HT1080 (cell line): ENCODE data around the gene RPTOR. TPM values are rescaled to one million over a fixed set of nuclear protein-coding genes. Genes with fewer than 3 reads are reported as not detected.

Experiments used
- DNase-seq: peaks from one replicate; pipeline ENCODE4 v3.0.0-alpha.2; 2015; ENCODE audit warnings: low read depth
- total RNA-seq: library from RNA; depleted of rRNA; stranded (reverse); fragments of >200 nt; shearing (Covaris generic); gene quantifications from 2 replicates; pipeline ENCODE4 v1.2.3, GENCODE V29; 2014

The RPTOR gene
- total RNA-seq, 1 experiment from 2014 or later, result 18.5 TPM

DNA sequence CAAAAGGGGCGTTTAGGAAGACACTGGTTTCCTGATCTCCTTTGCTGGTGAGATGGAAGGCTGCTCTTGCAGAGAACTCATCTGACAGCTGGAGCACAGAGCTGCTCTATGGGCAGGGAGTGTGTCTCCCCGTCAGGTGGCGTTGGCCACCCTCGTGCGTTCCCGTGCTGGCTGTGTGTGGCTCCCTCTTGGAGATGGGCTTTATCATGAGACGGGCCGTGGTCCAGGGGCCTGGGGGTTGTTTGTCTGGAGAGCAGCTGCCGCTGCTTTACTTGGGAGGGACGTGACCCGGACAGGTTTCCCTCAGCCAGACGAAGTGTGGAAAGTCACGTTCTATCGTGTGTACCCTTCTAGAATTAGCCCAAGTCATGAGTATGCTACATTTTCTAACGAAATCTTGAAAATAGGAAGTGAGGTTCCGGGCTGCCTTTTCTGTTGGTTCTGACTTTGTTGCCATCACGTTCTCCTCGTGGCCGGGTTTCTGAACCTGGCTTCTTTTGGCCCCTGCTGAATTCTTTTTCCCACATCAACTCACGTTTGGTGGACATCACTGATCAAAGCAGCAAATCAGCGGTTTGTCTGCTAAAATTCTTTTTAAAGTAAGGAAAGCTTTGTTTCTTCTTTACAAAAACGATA, 341.4 kb downstream of the RPTOR start:
- DNase-seq, result no peak

DNA sequence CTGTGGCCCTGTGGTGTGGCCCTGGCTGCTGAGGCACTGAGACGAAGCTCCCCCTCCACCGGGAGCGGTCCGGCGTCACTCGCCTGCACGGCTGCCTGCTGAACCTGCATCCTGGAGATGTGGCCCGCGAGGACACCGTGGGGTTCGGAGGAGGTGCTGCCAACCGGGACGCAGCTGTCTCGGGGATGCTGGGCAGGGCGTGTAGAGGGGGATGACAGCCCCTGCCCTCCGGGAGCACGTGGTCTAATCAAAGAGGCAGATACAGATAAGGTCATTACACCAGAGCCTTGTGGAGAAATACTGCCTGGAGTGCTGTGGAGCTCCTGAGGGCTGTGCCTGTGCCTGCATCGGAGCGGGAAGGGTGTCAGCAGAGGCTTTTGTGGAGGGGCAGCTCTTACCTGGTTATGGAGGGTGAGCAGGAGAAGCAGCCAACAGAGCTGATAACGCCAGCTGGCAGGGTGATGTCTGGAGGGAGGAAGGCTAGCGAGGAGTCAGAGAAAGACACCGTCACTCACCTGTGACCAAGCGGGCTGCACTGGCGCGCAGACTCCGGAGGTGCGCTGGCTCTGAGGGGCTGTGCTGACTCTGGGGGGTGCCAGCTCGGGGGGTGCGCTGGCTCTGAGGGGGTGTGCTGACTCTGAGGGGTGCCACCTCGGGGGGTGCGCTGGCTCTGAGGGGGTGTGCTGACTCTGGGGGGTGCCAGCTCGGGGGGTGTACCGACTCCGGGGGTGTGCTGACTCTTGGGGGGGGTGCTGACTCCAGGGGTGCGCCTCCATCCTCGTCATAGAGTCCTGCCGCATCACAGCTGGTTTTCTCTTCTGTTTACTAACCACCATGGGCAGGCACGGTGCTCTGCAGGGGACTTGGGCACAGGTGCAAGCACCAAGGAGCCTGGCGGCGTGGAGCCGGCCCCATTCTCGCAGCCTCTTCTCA, 342.3 kb downstream of the RPTOR start:
- DNase-seq, result no peak

DNA sequence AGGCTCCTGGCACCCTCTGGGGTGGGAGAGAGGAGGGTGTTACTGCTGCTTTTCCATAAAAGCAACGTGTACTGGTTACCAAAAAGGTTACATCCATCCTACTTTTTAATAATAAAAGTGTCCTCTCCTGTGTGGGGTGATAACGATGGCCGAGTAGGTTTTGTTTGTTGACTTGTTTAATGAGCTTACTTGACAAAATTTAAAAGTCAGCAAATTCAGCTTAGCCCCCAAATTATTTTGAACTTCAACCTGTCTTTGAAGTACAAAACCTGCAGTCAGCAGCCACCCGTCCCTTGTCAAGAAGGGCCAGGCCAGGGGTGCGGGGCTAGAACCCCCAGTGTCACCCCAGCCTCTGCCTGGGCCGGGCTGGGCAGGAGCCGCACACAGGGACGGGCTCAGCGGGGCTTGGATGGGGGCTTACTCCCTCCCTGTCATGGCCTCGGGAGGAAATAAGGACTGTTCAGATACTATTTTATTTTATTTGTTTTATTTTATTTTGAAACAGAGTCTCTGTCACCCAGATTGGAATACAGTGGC, 343.1 kb downstream of the RPTOR start:
- DNase-seq, result no peak

DNA sequence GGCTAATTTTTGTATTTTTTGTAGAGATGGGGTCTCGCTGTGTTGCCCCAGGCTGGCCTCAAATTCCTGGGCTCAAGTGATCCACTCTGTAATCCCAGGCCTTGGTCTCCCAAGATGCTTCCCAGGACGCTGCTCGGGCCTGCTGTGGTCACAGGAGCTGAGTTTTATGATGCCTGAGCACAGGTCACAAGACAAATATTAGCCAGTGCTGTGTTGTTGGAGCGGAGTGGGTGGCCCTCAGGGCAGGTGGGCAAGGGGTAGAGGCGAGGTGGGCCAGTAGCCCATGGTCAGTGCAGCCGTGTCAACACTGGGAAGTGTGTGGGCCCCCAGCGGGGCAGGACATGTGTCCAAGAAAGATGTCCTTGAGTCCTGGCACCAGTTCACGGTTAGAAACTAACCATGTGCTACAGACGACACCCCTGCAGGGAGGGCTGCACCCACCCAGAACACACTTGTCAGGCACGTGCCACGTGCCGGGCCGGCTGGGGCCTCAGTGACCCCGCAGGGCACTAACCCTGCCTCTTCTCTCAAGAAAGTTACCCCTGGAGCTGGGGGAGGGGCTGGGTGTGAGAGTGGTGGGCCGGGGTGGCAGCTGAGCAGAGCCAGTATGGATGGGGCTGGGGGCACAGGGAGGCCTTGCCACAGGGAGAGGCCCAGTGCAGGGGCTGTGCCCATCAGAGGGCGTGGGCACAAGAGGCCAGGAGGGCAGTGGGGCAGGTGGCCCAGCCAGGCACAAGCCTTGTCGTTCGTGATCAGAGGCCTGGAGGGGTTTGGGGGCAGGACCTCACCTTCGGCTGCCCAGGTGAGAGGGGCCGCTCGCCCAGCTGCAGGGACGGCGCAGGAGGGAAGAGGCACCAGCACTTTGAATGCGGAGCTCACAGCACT, 343.9 kb downstream of the RPTOR start:
- no peak for DNase-seq

DNA sequence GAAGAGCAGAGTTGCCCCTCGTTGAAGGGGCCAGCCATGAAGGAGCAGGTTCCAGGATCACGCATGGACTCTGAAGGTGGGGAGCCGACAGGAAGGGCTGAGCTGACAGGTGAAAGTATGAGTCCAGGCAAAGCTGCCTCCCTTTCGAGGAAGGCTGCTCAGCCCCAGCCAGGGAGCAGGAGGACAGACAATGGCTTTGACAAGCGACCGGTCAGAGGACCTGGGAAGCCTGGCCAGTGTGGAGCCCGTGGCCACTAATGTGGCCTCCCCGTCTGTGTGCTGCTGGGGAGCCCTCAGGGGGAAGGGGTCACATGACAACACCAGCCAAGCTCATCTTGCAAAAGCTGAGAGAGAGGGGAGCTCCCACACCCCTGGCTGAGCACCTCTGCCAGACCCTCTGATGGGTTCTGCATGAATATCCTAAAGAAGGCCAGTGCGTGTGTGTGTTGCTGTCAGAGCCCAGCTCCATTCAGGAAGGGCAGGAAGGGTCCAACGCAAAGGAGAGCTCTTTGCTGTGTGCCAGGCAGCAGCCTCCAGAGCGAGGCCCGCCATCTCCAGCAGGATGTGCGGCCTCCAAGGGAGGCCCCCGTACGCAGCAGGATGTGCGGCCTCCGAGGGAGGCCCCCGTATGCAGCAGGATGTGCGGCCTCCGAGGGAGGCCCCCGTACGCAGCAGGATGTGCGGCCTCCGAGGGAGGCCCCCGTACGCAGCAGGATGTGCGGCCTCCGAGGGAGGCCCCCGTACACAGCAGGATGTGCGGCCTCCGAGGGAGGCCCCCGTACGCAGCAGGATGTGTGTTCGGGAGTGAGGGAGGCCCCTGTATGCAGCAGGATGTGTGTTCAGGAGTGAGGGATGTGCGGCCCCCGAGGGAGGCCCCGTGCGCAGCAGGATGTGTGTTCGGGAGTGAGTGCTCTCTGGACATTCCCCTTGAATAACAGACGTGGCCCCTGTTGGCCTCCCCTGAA, 344.9 kb downstream of the RPTOR start:
- DNase-seq, result no peak

DNA sequence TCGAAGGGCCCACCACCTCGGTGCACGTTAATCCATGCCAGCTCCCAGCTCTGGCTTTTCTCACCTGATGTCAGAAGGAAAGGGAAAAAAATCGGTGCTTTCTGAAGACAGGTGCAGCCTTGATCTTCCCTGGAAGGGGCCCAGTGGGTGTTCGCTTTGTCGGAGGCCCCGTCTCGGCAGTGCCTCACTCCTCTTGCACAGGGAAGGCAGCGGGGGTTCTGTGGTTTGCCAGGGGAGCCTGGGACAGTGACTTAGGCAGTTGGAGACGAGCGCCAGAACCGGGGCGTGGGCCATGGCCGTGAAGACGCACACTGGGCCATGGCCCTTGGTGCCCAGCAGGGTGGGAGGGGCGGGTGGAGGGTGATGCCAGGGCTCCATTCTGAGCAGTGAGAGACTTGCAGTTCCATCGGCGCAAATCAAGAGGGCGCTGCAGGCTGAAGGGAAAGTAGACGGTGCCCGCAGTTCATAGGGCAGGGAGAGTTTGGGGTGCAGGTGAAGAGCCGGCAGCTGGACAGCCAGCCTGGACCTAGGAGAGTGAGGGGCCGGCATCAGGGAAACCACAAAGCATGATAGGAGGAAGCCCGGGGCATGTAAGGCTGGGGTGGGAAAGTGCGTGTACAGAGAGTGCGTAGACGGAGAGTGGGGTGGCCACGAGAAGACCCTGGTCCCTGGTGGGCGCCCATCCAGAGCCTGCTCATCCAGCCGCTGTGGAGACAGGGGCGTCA, 345.7 kb downstream of the RPTOR start:
- no peak for DNase-seq

DNA sequence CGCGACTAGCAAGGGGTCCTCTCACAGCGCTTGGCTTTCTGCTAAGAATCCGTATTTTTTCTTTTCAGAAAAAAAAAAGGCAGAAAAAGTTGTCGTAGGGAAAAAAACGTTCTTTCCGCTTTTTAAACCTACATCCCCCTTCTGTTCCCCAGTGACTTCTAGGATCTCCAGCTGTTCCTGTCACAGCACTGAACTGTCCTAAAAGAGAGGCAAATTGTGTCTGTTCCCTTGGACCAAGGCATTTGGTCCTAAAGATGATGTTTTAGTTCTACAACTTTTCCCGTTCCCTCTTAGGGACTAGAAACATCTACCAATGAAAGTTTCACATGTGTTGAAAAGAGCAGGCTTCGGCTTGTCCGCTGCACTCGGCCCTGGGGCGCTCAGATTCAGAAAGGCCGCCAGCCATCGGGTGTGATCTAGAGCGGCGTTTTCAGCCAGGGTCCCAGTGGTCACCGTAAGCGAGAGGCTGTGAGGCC, 346.3 kb downstream of the RPTOR start:
- DNase-seq, result no peak

DNA sequence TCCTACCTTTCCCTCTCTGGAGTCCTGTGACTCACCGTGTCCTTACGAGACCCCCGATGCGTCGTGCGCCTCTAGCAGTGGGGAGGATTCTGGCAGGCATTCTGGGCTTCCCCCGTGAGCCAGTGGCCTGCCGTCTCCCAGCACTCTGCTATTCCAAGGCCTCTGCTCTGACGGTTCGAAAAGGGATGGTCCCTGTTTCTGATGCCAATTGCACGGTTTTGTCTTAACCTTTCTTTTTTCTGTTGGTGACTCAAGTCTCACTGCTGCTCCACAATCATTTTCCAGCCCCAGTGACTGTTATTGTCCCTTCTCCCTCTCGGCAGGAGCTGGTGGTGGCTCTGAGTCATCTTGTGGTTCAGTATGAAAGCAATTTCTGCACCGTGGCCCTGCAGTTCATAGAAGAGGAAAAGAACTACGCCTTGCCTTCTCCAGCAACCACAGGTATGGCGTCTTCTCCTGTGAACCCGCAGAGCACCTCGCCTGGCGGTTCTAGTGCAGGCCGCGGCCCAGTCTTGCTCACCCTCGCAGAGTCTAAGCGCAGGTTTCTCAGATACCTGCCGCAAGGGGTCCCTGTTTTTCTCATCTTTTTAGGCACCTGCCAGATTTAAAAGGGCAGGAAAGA, 346.9 kb downstream of the RPTOR start:
- peak; percentile 98 for DNase-seq

DNA sequence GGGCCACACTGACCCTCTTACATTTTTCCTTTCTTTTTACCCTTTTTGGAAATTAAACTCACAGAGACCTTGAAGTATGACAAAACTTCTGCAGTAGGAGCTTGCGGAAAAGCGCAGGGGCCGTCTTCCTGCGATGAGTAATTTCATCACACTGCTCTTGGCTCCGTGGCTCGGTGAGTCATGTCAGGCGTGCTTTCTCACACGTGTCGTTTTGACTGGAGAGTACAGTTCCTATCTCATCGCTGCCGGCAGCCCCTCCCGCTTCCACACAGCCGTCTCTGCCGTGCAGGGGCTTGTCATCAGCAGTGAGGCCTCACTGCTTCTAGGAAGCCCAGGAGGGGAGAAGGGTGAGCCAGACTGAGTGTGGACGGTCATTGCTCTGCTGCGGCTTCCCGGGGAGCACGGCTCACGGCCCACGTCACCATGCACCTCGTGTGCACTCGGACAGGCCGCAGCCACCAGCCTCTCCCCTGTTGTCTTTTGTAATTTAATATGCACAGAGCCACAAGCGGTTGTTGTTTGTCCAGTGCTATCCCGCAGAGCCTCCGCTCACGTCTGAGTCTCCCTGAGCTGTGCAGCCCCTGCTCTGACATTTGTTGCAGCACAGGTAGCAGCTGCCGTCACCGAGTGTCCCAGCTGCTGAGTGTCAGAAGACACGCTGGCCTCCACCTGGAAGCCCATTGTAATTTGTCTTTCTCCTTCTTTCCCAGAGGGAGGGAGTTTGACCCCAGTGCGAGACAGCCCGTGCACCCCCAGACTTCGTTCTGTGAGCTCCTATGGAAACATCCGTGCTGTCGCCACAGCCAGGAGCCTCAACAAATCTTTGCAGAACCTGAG, 347.6 kb downstream of the RPTOR start:
- peak; percentile 97 for DNase-seq

DNA sequence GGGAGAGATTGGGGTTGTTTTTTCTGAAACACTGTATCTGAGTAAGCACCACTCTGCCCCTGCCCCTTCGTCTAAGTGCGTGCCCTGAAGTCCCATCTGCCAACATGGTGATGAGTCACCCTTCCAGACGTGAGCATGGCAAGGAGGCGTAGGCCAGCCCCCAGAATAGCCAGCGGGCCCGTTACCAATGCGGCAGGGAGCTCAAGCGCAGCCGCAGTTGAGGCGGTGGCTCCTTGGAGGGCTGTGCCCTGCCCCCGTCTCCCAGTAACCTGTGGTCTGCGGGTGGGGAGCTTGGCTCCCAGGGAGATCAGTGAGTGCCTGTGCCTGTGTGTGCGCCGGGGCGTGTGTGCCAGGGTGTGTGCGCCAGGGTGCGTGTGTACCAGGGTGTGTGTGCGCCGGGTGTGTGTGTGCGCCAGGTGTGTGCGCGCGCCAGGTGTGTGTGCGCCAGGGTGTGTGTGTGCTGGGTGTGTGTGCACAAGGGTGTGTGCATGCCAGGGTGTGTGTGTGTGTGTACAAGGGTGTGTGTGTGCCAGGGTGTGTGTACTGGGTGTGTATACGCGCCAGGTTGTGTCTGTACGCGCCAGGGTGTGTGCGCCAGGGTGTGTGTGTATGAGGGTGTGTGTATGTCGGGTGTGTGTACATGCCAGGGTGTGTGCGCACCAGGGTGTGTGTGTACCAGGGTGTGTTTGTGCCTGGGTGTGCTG, 348.4 kb downstream of the RPTOR start:
- DNase-seq, result peak; percentile 97

DNA sequence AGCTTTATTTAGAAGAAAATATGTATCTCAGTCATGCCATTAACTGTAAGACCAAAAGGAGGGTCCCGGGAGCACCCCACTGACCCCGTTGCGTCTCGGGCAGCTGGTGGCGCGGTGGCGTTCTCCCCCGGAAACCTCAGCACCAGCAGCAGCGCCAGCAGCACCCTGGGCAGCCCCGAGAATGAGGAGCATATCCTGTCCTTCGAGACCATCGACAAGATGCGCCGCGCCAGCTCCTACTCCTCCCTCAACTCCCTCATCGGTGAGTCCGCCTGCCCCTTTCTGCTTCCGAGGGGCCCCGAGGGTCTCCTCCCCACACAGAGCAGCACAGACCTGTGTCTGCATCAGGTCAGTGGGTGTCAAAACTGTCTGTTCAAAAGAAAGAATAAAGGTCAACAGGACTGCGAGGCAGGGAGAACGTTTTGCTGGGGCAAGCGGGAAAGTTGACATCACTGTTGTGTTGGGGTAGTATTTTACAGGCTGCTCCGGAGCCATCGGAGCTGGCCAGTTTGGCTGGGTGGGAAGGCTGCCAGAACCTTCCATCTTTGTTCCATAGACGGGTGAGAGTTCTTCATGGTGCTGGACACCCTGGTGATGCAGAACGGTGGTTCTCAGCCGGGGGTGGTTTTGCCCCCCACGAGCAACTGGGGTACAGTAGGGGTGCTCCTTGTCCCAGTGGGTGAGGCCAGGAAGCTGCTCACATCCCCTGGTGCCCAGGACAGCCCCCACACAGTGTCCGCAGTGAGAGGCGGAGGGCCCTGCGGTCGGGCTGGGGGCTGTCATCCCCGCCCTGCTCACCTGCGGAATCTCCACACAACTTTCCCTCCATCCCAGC, 349.2 kb downstream of the RPTOR start:
- DNase-seq, result no peak

DNA sequence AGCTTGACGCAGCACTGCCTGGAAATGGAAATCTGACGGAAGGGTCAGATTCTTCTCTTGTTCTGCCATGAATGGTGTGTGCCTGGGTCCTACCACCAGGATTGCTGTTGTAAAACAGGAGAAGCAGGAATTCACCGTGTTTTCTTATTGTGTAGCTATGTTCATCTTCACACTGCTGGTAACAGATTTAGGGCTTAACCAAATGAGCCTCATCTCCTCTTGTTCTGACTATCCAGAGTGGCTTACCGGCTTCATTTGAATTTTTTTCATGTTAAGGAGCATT, 349.7 kb downstream of the RPTOR start:
- no peak for DNase-seq

DNA sequence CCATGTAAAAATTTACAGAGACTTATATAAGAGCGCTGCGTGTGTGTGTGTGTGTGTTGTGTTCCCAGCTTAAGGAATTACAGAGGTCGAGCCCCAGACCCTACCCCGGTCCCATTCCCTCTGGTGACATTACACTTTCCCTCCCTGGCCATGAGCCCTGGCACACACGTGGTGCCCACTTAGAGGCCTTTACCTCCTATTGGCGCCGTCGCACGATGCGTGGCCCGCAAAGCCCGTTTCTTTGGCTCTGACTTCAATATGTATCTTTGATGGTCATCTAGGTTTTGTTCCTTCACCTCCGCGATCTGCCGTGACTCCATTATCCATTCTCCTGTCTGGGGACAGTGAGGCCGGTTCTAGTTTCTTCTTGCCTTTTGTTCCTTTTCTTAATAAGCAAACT, 350.1 kb downstream of the RPTOR start:
- no peak for DNase-seq

DNA sequence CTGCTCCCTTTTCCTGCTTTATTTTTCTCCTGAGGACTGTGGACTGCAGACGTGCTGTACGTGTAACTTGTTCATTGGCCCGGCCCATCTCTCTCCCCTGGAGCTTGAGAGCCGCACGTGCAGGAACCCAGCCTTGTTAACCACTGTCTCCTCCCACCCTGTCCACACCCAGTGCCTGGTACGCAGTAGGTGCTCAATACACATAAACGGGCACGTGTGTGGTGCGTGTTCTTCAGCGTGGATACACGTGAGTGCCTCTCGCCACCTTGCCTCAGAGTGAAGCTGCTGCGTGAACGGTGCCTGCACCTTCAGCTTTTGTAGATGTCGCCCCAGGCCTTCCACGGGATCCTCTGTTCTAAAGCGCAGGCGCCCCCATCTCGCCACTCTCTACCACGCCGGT, 350.7 kb downstream of the RPTOR start:
- no peak for DNase-seq

DNA sequence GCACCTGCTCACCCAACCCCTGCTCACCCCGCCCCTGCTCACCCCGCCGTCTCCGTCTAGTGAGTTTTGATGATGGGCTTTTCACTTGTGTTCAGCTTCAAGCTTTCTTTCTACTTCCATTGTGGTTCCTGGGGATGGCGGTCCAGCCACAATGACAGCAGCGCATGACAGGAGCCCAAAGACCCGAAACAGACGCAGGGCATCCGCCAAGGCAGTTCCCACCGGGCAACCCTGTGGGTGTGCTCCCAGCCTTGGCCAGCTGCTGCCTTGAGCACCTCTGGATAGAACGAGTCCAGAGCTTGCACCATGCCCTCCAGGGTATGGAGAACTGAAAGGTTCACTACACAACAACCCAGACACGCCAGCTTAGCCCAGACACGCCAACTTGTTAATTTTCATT, 354.1 kb downstream of the RPTOR start:
- DNase-seq, result no peak

DNA sequence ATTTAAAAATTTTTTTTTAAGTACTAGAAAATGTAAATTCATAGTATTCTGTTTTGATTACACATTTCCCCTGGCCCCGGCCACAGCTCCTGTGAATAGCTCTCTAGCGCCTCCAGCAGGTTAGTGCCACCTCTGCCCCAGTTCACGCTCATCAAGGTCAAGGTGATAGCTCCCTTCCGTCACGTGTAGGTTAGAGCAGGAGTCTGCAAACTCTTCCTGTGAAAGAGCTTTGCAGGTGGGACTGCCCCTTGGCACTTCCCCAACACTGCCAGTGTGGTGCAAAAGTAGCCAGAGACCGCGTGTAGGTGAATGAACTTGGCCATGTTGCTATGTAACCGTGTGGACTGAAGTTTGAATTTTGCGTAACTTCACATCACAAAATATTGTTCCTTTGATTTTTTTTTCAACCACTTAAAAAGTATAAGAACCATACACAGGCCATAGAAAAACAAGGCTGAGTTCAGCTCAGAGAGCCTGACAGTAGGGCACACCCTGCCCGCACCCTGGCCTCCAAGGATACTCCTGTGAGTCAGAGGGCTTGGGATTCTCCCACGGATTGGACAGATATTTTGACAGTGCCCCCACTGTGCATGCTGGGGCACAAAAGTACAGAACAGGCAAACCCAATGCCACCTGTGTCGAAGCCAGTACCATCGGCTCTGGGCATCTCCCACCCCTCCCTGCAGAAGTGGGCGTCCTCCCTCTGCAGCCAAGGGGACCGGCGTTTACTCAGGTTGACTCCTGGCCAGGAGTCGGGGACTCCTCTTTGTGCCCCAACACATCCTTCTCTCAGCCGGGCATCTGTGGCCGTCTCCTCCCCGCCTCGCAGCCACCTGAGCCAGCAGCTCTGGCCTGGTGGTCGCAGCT, 355.0 kb downstream of the RPTOR start:
- peak; percentile 12 for DNase-seq
